H9 (cell line): ENCODE measurements around the gene SCGB1D2. TPM values are rescaled to one million over a fixed set of nuclear protein-coding genes. Genes with fewer than 3 reads are reported as not detected.

Experiments
- DNase-seq: peaks from one replicate; pipeline ENCODE4 v3.0.0-alpha.2; 2017
- H2AFZ ChIP-seq: one replicate; pipeline ENCODE4 v1.6.1; 2013; ENCODE audit warnings: mild to moderate bottlenecking, low read length, control low read depth, moderate library complexity
- H2AK5ac ChIP-seq: 2 replicates; pipeline ENCODE4 v1.6.1; 2013; ENCODE audit warnings: low read length, control low read depth, mixed read lengths; ENCODE audit not compliant: insufficient read length
- H2BK120ac ChIP-seq: one replicate; pipeline ENCODE4 v1.6.1; 2013; ENCODE audit warnings: low read depth, mild to moderate bottlenecking, low read length, control low read depth, inconsistent platforms; ENCODE audit not compliant: poor library complexity, severe bottlenecking
- H2BK12ac ChIP-seq: 2 replicates; pipeline ENCODE4 v1.6.1; 2013; ENCODE audit warnings: low read length, control low read depth, mixed read lengths, low read depth; ENCODE audit not compliant: insufficient read length
- H2BK15ac ChIP-seq: 2 replicates; pipeline ENCODE4 v1.6.1; 2013; ENCODE audit warnings: low read depth, low read length, control low read depth
- H2BK20ac ChIP-seq: one replicate; pipeline ENCODE4 v1.6.1; 2013; ENCODE audit warnings: low read depth, mild to moderate bottlenecking, low read length, control low read depth, inconsistent platforms; ENCODE audit not compliant: poor library complexity, severe bottlenecking
- H2BK5ac ChIP-seq: 2 replicates; pipeline ENCODE4 v1.6.1; 2013; ENCODE audit warnings: low read length, control low read depth, mixed read lengths; ENCODE audit not compliant: insufficient read length
- H3K14ac ChIP-seq: 2 replicates; pipeline ENCODE4 v1.6.1; 2013; ENCODE audit warnings: low read length, control low read depth; ENCODE audit not compliant: insufficient read depth
- H3K18ac ChIP-seq: 2 replicates; pipeline ENCODE4 v1.6.1; 2013; ENCODE audit warnings: low read depth, mild to moderate bottlenecking, mixed read lengths, low read length, control low read depth; ENCODE audit not compliant: insufficient read length
- H3K23ac ChIP-seq: 2 replicates; pipeline ENCODE4 v1.6.1; 2013; ENCODE audit warnings: low read length, control low read depth, mixed read lengths, low read depth; ENCODE audit not compliant: insufficient read length
- H3K23me2 ChIP-seq: 2 replicates; pipeline ENCODE4 v1.6.1; 2013; ENCODE audit warnings: low read depth, mild to moderate bottlenecking, mixed read lengths, low read length, control low read depth; ENCODE audit not compliant: insufficient read length, poor library complexity, severe bottlenecking
- H3K27ac ChIP-seq: 2 replicates; pipeline ENCODE4 v1.5.1; 2013; ENCODE audit warnings: low read length, control low read depth, mixed read lengths, low read depth; ENCODE audit not compliant: insufficient read length
- H3K27me3 ChIP-seq: 2 replicates; pipeline ENCODE4 v1.6.1; 2013; ENCODE audit warnings: low read length, control low read depth, inconsistent platforms; ENCODE audit not compliant: insufficient read depth
- H3K4ac ChIP-seq: 2 replicates; pipeline ENCODE4 v1.6.1; 2013; ENCODE audit warnings: low read depth, mild to moderate bottlenecking, control low read depth, inconsistent platforms, low read length, moderate library complexity
- H3K4me1 ChIP-seq: 2 replicates; pipeline ENCODE4 v1.6.1; 2013; ENCODE audit warnings: low read length, control low read depth, inconsistent platforms; ENCODE audit not compliant: insufficient read depth
- H3K4me2 ChIP-seq: 2 replicates; pipeline ENCODE4 v1.6.1; 2013; ENCODE audit warnings: low read length, control low read depth, mixed read lengths; ENCODE audit not compliant: insufficient read length, insufficient read depth
- H3K56ac ChIP-seq: 2 replicates; pipeline ENCODE4 v1.6.1; 2013; ENCODE audit warnings: low read depth, mild to moderate bottlenecking, mixed read lengths, low read length, control low read depth; ENCODE audit not compliant: insufficient read length
- H3K79me1 ChIP-seq: 2 replicates; pipeline ENCODE4 v1.6.1; 2013; ENCODE audit warnings: low read depth, mild to moderate bottlenecking, moderate library complexity, low read length, control low read depth, inconsistent platforms; ENCODE audit not compliant: insufficient read depth, poor library complexity, severe bottlenecking
- H3K79me2 ChIP-seq: 2 replicates; pipeline ENCODE4 v1.6.1; 2013; ENCODE audit warnings: low read length, control low read depth, inconsistent platforms; ENCODE audit not compliant: insufficient read depth
- H3K9ac ChIP-seq: 2 replicates; pipeline ENCODE4 v1.6.1; 2013; ENCODE audit warnings: low read length, control low read depth, mixed read lengths; ENCODE audit not compliant: insufficient read length; ENCODE audit errors: extremely low read depth
- H3K9me3 ChIP-seq: one replicate; pipeline ENCODE4 v1.6.1; 2013; ENCODE audit warnings: low read depth, low read length, inconsistent platforms; ENCODE audit not compliant: control insufficient read depth
- H3T11ph ChIP-seq: one replicate; pipeline ENCODE4 v1.6.1; 2013; ENCODE audit warnings: mild to moderate bottlenecking, low read length, control low read depth, inconsistent platforms
- H4K20me1 ChIP-seq: one replicate; pipeline ENCODE4 v1.6.1; 2013; ENCODE audit not compliant: control insufficient read depth, insufficient read length, insufficient read depth
- H4K5ac ChIP-seq: 2 replicates; pipeline ENCODE4 v1.6.1; 2013; ENCODE audit warnings: low read depth, mild to moderate bottlenecking, mixed read lengths, low read length, control low read depth; ENCODE audit not compliant: insufficient read length
- H4K8ac ChIP-seq: replicated peaks from 2 replicates; pipeline ENCODE4 v1.6.1; 2013; ENCODE audit warnings: low read length, control low read depth, mixed read lengths, low read depth; ENCODE audit not compliant: insufficient read length
- H4K91ac ChIP-seq: 2 replicates; pipeline ENCODE4 v1.6.1; 2013; ENCODE audit warnings: low read depth, mild to moderate bottlenecking, moderate library complexity, mixed read lengths, low read length, control low read depth; ENCODE audit not compliant: insufficient read length
- H3K27ac Mint-ChIP-seq, 3 experiments: 2 replicates in 2 of 3; 3 replicates in 1 of 3; pipeline ENCODE4 v1.8.0; 2020 to 2021; ENCODE audit warnings: mixed read lengths in 3 of 3, mild to moderate bottlenecking in 1 of 3, moderate library complexity in 1 of 3
- H3K27me3 Mint-ChIP-seq: 2 replicates; pipeline ENCODE4 v1.8.0; 2021; ENCODE audit warnings: low read depth, mild to moderate bottlenecking, moderate library complexity, mixed read lengths
- H3K36me3 Mint-ChIP-seq, 3 experiments: 2 replicates in 2 of 3; 3 replicates in 1 of 3; pipeline ENCODE4 v1.8.0; 2020 to 2021; ENCODE audit warnings: low read depth in 3 of 3, mixed read lengths in 3 of 3; ENCODE audit not compliant: insufficient read depth in 1 of 3
- H3K4me1 Mint-ChIP-seq, 2 experiments: 2 replicates each; pipeline ENCODE4 v1.8.0; 2020; ENCODE audit warnings: mixed read lengths in 2 of 2
- H3K4me3 Mint-ChIP-seq, 2 experiments: 2 replicates in 1 of 2; 3 replicates in 1 of 2; pipeline ENCODE4 v1.8.0; 2020 to 2021; ENCODE audit warnings: mild to moderate bottlenecking in 2 of 2, mixed read lengths in 2 of 2, moderate library complexity in 1 of 2
- H3K9me3 Mint-ChIP-seq, 2 experiments: 2 replicates in 1 of 2; 3 replicates in 1 of 2; pipeline ENCODE4 v1.8.0; 2020; ENCODE audit warnings: mild to moderate bottlenecking in 2 of 2, mixed read lengths in 2 of 2, moderate library complexity in 1 of 2
- CTCF ChIP-seq: fragments of 200-600 bp; sonication (generic); conservative IDR thresholded peaks from 3 replicates; pipeline ENCODE4 v1.8.0; 2021; ENCODE audit warnings: antibody characterized with exemption, mild to moderate bottlenecking
- WGBS: extraction: QIAGEN DNeasy Blood & Tissue Kit; methylation state at CpG from one replicate; pipeline ENCODE4 v1.1.7; 2013; ENCODE audit warnings: missing lambda C conversion rate, low lambda C conversion rate, mixed read lengths; ENCODE audit not compliant: insufficient read length; ENCODE audit errors: extremely low coverage; 5-methylcytosine and 5-hydroxymethylcytosine counted together
- total RNA-seq: library from RNA; stranded (reverse); gene quantifications from 2 replicates; pipeline ENCODE4 v1.2.1, GENCODE V29; 2021

The SCGB1D2 gene
- total RNA-seq, 1 experiment from 2014 or later = not detected

GRCh38 chr11:62273284-62273683 lies 31.2 kb downstream of the SCGB1D2 start:
- no peak overlapping the region for H3K27ac Mint-ChIP-seq
- H3K9me3 Mint-ChIP-seq = peaks cover 6 to 15% of the 10 kb centered on the region in 2 experiments
- no CpG with 5 or more reads among the region's 5 CpGs for WGBS

More at GRCh38 chr11:62273284-62273683, 31.2 kb downstream of the SCGB1D2 start:
- H2BK5ac ChIP-seq = no peak overlapping the region
- H3K4me3 Mint-ChIP-seq = no peak overlapping the region
- H2AFZ ChIP-seq = no peak overlapping the region
- H3K23me2 ChIP-seq = peaks cover 2% of the 10 kb centered on the region
- H3K4me1 ChIP-seq = no peaks in the 10 kb centered on the region
- H3K23ac ChIP-seq = no peak overlapping the region
- no peak overlapping the region for H3K9ac ChIP-seq
- H4K5ac ChIP-seq = no peak overlapping the region
- H3K27ac ChIP-seq = no peak overlapping the region
- H2BK12ac ChIP-seq = no peak overlapping the region
- H3K4ac ChIP-seq = no peak overlapping the region
- H2BK20ac ChIP-seq = no peak overlapping the region
- no peak overlapping the region for H3T11ph ChIP-seq
- H3K9me3 ChIP-seq = no peaks in the 10 kb centered on the region
- H3K18ac ChIP-seq = no peak overlapping the region
- no peaks in the 10 kb centered on the region for H3K4me1 Mint-ChIP-seq
- peaks cover 6% of the 10 kb centered on the region for H3K27me3 Mint-ChIP-seq
- H3K79me2 ChIP-seq = no peaks in the 10 kb centered on the region
- H2AK5ac ChIP-seq = no peak overlapping the region
- H2BK120ac ChIP-seq = no peak overlapping the region
- no peak overlapping the region for H4K91ac ChIP-seq
- H3K79me1 ChIP-seq = no peaks in the 10 kb centered on the region
- DNase-seq = no peak
- no peak overlapping the region for H3K14ac ChIP-seq
- H4K20me1 ChIP-seq = no peaks in the 10 kb centered on the region
- no peak overlapping the region for H2BK15ac ChIP-seq
- H4K8ac ChIP-seq = no peak overlapping the region
- H3K36me3 Mint-ChIP-seq = no peaks in the 10 kb centered on the region; a peak in 1 of 7 replicates
- H3K56ac ChIP-seq = no peak overlapping the region
- TF ChIP-seq CTCF = no peak
- H3K4me2 ChIP-seq = no peak overlapping the region
- H3K27me3 ChIP-seq = no peaks in the 10 kb centered on the region; the same call in 1 of the 2 replicates
